HEK293 (cell line): ENCODE results near the gene PEAR1.

Experiments
- MZF1 ChIP-seq: fragments of 450-650 bp; formaldehyde crosslinking; IDR thresholded peaks from 2 replicates; pipeline ENCODE4 v1.5.1; 2017; ENCODE audit warnings: missing biosample characterization, missing genetic modification characterization, borderline replicate concordance
- YY1 ChIP-seq: fragments of 450-650 bp; formaldehyde crosslinking; IDR thresholded peaks from 2 replicates; pipeline ENCODE4 v1.5.1; 2018; ENCODE audit warnings: missing biosample characterization, missing genetic modification characterization
- ZNF175 ChIP-seq: fragments of 450-650 bp; formaldehyde crosslinking; IDR thresholded peaks from 2 replicates; pipeline ENCODE4 v1.5.1; 2016; ENCODE audit warnings: missing biosample characterization, missing genetic modification characterization
- TF ChIP-seq, protein P1 (sequence below): fragments of 450-650 bp; formaldehyde crosslinking; IDR thresholded peaks from 2 replicates; pipeline ENCODE4 v1.5.1; 2017; ENCODE audit warnings: missing biosample characterization, missing genetic modification characterization
- TF ChIP-seq, protein P2 (sequence below): fragments of 450-650 bp; formaldehyde crosslinking; IDR thresholded peaks from 2 replicates; pipeline ENCODE4 v1.5.1; 2016; ENCODE audit warnings: missing biosample characterization, missing genetic modification characterization
- TF ChIP-seq, protein P3 (sequence below): fragments of 450-650 bp; formaldehyde crosslinking; IDR thresholded peaks from 2 replicates; pipeline ENCODE4 v1.5.1; 2016; ENCODE audit warnings: missing biosample characterization, missing genetic modification characterization

DNA sequence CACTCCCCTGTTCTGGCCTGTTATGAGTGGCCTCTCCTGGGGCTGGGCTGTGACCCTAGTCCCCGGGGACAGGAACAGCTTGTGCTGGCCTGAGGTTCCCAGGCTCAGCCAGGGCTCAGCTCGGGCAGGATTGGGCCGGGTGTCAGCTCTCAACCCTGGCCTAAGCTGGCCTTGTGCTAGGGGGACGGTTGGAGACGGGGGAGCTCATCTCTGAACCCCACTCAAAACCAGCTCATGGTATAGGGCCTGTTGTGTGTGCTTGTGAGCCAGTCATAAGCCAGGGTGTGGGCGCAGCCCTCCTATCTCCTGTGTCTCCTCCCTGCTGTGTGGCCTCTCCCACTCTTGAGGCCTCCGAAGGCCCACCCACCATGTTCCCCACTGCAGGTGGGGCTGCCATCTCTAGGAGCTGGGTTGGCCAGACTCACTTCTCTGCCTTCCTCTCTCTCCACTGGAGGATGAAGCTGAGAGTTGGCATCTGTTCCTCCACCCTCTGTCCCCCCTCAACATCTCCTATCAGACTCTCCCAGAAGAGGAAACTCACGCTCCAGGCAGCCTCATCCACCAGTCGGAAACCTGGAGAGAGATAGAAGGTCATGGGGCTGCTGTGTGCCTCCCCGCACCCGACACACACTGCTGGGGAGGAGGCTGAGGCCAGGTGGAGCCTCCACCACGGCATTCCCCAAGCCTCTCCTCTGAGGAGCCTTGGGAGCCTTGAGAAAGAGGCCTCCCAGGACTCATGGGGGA lies 1.4 kb downstream of the PEAR1 start:
- no peak for TF ChIP-seq MZF1 (tag by site-specific recombination)
- TF ChIP-seq, protein P1, sequence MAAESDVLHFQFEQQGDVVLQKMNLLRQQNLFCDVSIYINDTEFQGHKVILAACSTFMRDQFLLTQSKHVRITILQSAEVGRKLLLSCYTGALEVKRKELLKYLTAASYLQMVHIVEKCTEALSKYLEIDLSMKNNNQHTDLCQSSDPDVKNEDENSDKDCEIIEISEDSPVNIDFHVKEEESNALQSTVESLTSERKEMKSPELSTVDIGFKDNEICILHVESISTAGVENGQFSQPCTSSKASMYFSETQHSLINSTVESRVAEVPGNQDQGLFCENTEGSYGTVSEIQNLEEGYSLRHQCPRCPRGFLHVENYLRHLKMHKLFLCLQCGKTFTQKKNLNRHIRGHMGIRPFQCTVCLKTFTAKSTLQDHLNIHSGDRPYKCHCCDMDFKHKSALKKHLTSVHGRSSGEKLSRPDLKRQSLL (tag by site-specific recombination) = no peak
- TF ChIP-seq, protein P2, sequence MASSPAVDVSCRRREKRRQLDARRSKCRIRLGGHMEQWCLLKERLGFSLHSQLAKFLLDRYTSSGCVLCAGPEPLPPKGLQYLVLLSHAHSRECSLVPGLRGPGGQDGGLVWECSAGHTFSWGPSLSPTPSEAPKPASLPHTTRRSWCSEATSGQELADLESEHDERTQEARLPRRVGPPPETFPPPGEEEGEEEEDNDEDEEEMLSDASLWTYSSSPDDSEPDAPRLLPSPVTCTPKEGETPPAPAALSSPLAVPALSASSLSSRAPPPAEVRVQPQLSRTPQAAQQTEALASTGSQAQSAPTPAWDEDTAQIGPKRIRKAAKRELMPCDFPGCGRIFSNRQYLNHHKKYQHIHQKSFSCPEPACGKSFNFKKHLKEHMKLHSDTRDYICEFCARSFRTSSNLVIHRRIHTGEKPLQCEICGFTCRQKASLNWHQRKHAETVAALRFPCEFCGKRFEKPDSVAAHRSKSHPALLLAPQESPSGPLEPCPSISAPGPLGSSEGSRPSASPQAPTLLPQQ (tag by site-specific recombination) = no peak
- no peak for TF ChIP-seq YY1
- TF ChIP-seq ZNF175 = no peak
- TF ChIP-seq, protein P3, sequence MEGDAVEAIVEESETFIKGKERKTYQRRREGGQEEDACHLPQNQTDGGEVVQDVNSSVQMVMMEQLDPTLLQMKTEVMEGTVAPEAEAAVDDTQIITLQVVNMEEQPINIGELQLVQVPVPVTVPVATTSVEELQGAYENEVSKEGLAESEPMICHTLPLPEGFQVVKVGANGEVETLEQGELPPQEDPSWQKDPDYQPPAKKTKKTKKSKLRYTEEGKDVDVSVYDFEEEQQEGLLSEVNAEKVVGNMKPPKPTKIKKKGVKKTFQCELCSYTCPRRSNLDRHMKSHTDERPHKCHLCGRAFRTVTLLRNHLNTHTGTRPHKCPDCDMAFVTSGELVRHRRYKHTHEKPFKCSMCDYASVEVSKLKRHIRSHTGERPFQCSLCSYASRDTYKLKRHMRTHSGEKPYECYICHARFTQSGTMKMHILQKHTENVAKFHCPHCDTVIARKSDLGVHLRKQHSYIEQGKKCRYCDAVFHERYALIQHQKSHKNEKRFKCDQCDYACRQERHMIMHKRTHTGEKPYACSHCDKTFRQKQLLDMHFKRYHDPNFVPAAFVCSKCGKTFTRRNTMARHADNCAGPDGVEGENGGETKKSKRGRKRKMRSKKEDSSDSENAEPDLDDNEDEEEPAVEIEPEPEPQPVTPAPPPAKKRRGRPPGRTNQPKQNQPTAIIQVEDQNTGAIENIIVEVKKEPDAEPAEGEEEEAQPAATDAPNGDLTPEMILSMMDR (tag by site-specific recombination) = no peak
